ENCODE results near the gene SERPINA1. TPM values are rescaled to one million over a fixed set of nuclear protein-coding genes. Genes with fewer than 3 reads are reported as not detected.

The SERPINA1 gene
- total RNA-seq, 1 experiment from 2014 or later: 9.1 TPM

DNA sequence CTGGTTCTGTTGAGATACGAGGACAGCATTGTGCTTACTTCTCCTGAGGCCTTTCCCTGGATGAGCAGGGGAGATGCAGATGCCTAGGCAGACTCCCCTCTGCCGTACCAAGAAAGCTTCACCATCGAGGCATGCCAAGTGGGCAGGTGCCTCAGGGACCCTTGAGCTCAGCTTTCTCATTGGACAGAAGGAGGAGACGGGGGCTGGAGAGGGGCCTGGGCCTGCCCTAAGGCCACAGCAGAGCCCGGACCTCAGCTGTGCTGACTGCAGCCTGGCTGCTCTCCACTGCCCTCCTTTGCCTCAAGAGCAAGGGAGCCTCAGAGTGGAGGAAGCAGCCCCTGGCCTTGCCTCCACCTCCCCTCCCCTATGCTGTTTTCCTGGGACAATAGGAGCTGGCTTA is 23.4 kb downstream of the SERPINA1 start:
- H3K4me1 ChIP-seq (ENCODE audit: control insufficient read depth in 1 of 2, insufficient read depth in 2 of 2, low read length in 2 of 2): peaks cover 0 to 4% of the 10 kb centered on the region in 2 experiments; a peak in 1 of 4 replicates
- POLR2A ChIA-PET: no interaction called here
- no peaks in the 10 kb centered on the region for H4K20me1 ChIP-seq (ENCODE audit: insufficient read depth)
- intact Hi-C loops (cut with micrococcal nuclease): loop anchor here (2.0 kb wide), 1 partner anchor 14 kb away; no protein-coding TSS in a partner anchor
- H2AFZ ChIP-seq (ENCODE audit: low read depth, low read length, poor library complexity, severe bottlenecking): no peak overlapping the region
- H3K9me3 ChIP-seq (ENCODE audit: control insufficient read depth in 1 of 2, insufficient read depth in 1 of 2, low read depth in 1 of 2, low read length in 2 of 2): no peaks in the 10 kb centered on the region
- TF ChIP-seq, protein P1, sequence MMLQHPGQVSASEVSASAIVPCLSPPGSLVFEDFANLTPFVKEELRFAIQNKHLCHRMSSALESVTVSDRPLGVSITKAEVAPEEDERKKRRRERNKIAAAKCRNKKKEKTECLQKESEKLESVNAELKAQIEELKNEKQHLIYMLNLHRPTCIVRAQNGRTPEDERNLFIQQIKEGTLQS (IDR thresholded peaks at IDR 0.05): no peak
- TF ChIP-seq CBX3 (IDR thresholded peaks at IDR 0.05; ENCODE audit: low read depth) (no peak), EGR1 (IDR thresholded peaks at IDR 0.05; ENCODE audit: low read depth) (no peak), EZH2phosphoT487 (IDR thresholded peaks at IDR 0.05; ENCODE audit: borderline replicate concordance) (no peak), TCF7L2 (IDR thresholded peaks at IDR 0.05; ENCODE audit: borderline replicate concordance, extremely low read depth, insufficient read depth, insufficient read length) (no peak), ELF1 (IDR thresholded peaks at IDR 0.05; ENCODE audit: borderline replicate concordance, low read depth) (no peak), YY1 (IDR thresholded peaks at IDR 0.05; ENCODE audit: extremely low read depth, insufficient replicate concordance, low read depth, low read length) (no peak), JUND (IDR thresholded peaks at IDR 0.05) (no peak), RAD21 (IDR thresholded peaks at IDR 0.05; ENCODE audit: low read depth) (no peak), ZFX (IDR thresholded peaks at IDR 0.05) (no peak), SRF (IDR thresholded peaks at IDR 0.05; ENCODE audit: low read depth) (no peak), POLR2A (IDR thresholded peaks at IDR 0.05; ENCODE audit: borderline replicate concordance, extremely low read depth, insufficient read depth, insufficient read length) (no peak)
- TF ChIP-seq, protein P2, sequence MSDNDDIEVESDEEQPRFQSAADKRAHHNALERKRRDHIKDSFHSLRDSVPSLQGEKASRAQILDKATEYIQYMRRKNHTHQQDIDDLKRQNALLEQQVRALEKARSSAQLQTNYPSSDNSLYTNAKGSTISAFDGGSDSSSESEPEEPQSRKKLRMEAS (IDR thresholded peaks at IDR 0.05): no peak
- TF ChIP-seq, protein P3, sequence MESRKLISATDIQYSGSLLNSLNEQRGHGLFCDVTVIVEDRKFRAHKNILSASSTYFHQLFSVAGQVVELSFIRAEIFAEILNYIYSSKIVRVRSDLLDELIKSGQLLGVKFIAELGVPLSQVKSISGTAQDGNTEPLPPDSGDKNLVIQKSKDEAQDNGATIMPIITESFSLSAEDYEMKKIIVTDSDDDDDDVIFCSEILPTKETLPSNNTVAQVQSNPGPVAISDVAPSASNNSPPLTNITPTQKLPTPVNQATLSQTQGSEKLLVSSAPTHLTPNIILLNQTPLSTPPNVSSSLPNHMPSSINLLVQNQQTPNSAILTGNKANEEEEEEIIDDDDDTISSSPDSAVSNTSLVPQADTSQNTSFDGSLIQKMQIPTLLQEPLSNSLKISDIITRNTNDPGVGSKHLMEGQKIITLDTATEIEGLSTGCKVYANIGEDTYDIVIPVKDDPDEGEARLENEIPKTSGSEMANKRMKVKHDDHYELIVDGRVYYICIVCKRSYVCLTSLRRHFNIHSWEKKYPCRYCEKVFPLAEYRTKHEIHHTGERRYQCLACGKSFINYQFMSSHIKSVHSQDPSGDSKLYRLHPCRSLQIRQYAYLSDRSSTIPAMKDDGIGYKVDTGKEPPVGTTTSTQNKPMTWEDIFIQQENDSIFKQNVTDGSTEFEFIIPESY (IDR thresholded peaks at IDR 0.05; ENCODE audit: extremely low read depth, insufficient replicate concordance, low read length): no peak
- H3K4me2 ChIP-seq (ENCODE audit: low read length): no peak overlapping the region
- H3K4me3 ChIP-seq (replicated peaks in 1 of 2; ENCODE audit: low read depth in 1 of 2, low read length in 2 of 2): no peak overlapping the region
- H3K79me2 ChIP-seq (ENCODE audit: insufficient read depth, low read length): no peaks in the 10 kb centered on the region
- no TSS peak for BruUV-seq (replicated peaks)
- no peak overlapping the region for H3K9ac ChIP-seq (ENCODE audit: low read length)
- H3K36me3 ChIP-seq (ENCODE audit: control insufficient read depth in 1 of 2, insufficient read depth in 2 of 2, low read length in 2 of 2): no peaks in the 10 kb centered on the region
- CTCF ChIA-PET: no interaction called here
- RAD21 ChIA-PET (ENCODE audit: low non-redundant PET in 1 of 2, low total read pairs in 2 of 2, uncharacterized antibody in 2 of 2, unreplicated experiment in 2 of 2): no interaction called here
- H3K27me3 ChIP-seq (ENCODE audit: insufficient read depth, low read length): no peaks in the 10 kb centered on the region
- ATAC-seq: no peak
- H3K9me2 ChIP-seq (ENCODE audit: insufficient read depth): no peaks in the 10 kb centered on the region
- H3K27ac ChIP-seq (ENCODE audit: low read depth, low read length): no peak overlapping the region
- no peak for DNase-seq (ENCODE audit: low read depth, low spot score)

All from HCT116 (cell line).